HepG2 (cell line): ENCODE data around the gene SHBG. TPM values are rescaled to one million over a fixed set of nuclear protein-coding genes. Genes with fewer than 3 reads are reported as not detected.

ENCODE experiments used
- BRCA1 ChIP-seq: sonication (generic); formaldehyde crosslinking; IDR thresholded peaks from 2 replicates; pipeline ENCODE4 v1.4.0; 2020; ENCODE audit warnings: missing genetic modification reagents
- ESRRA ChIP-seq: sonication (generic); formaldehyde crosslinking; IDR thresholded peaks from 2 replicates; pipeline ENCODE4 v1.5.1; 2020; ENCODE audit warnings: mild to moderate bottlenecking, low read depth, missing genetic modification reagents
- GABPB1 ChIP-seq: IDR thresholded peaks from 2 replicates; pipeline ENCODE4 v1.6.1; 2016; ENCODE audit warnings: mild to moderate bottlenecking, missing genetic modification reagents, moderate library complexity, missing compliant biosample characterization
- HNF1B ChIP-seq: sonication (generic); formaldehyde crosslinking; IDR thresholded peaks from 2 replicates; pipeline ENCODE4 v1.5.1; 2020; ENCODE audit warnings: mild to moderate bottlenecking, moderate library complexity, missing genetic modification reagents
- HNF4A ChIP-seq: sonication (generic); formaldehyde crosslinking; IDR thresholded peaks from 2 replicates; pipeline ENCODE4 v1.4.0; 2020; ENCODE audit warnings: missing genetic modification reagents
- JUN ChIP-seq: sonication (generic); formaldehyde crosslinking; IDR thresholded peaks from 2 replicates; pipeline ENCODE4 v1.4.0; 2020; ENCODE audit warnings: mild to moderate bottlenecking, missing genetic modification reagents
- RBFOX2 ChIP-seq: fragments of 200-400 bp; formaldehyde crosslinking; IDR thresholded peaks from 2 replicates; pipeline ENCODE4 v1.6.1; 2017; ENCODE audit warnings: low read depth, mild to moderate bottlenecking, low read length
- SP1 ChIP-seq, 2 experiments: fragments of 450-650 bp in 1 of 2; sonication (generic) in 1 of 2; formaldehyde crosslinking in 1 of 2; IDR thresholded peaks; 2 replicates each; pipeline versions ENCODE4 v1.4.0 to v1.6.1; 2016 to 2020; ENCODE audit warnings: missing genetic modification reagents in 1 of 2
- TBX2 ChIP-seq: sonication (generic); formaldehyde crosslinking; IDR thresholded peaks from 2 replicates; pipeline ENCODE4 v1.5.0; 2020; ENCODE audit warnings: missing genetic modification reagents, mild to moderate bottlenecking, borderline replicate concordance
- TFE3 ChIP-seq: IDR thresholded peaks from 2 replicates; pipeline ENCODE4 v1.6.1; 2016
- TMF1 ChIP-seq: sonication (generic); formaldehyde crosslinking; IDR thresholded peaks from 2 replicates; pipeline ENCODE4 v1.8.1; 2022; ENCODE audit warnings: low read depth, missing genetic modification reagents
- ZBTB42 ChIP-seq: sonication (generic); formaldehyde crosslinking; IDR thresholded peaks from 2 replicates; pipeline ENCODE4 v1.5.0; 2020; ENCODE audit warnings: mild to moderate bottlenecking, missing genetic modification reagents
- ZNF30 ChIP-seq: sonication (generic); formaldehyde crosslinking; IDR thresholded peaks from 2 replicates; pipeline ENCODE4 v1.5.0; 2020; ENCODE audit warnings: mild to moderate bottlenecking, missing genetic modification reagents
- ZNF761 ChIP-seq: sonication (generic); formaldehyde crosslinking; conservative IDR thresholded peaks from 2 replicates; pipeline ENCODE4 v1.4.0; 2020; ENCODE audit warnings: mild to moderate bottlenecking, missing genetic modification reagents
- polyA plus RNA-seq, 8 experiments: library from polyadenylated mRNA; depleted of rRNA in 3 of 8; stranded (reverse) in 7 of 8; unstranded in 1 of 8; fragments of >200 nt; fragmentation: Illumina TruSeq in 4 of 8; extraction: Trizol in 4 of 8; gene quantifications; 2 replicates each; pipeline versions ENCODE4 v1.2.1 to v1.2.3, GENCODE V29; 2011 to 2016; ENCODE audit warnings: low read depth in 4 of 8, missing spikeins in 1 of 8, mixed read lengths in 1 of 8; ENCODE audit not compliant: insufficient read depth in 1 of 8
- total RNA-seq, 5 experiments: library from RNA; depleted of rRNA; stranded (reverse); fragments of >200 nt; fragmentation: Illumina TruSeq; extraction: Trizol; gene quantifications; 2 replicates each; pipeline ENCODE4 v1.2.3, GENCODE V29; 2016; ENCODE audit warnings: low read depth in 1 of 5
- TF ChIP-seq, protein P1 (sequence below): sonication (generic); formaldehyde crosslinking; IDR thresholded peaks from 2 replicates; pipeline ENCODE4 v1.8.0; 2022; ENCODE audit warnings: missing genetic modification reagents, mild to moderate bottlenecking, inconsistent platforms, borderline replicate concordance
- TF ChIP-seq, protein P2 (sequence below): sonication (generic); formaldehyde crosslinking; IDR thresholded peaks from 2 replicates; pipeline ENCODE4 v1.5.0; 2020; ENCODE audit warnings: mild to moderate bottlenecking, missing genetic modification reagents, borderline replicate concordance

The SHBG gene
- total and polyA plus RNA-seq, 2 of the 13 experiments (the other 11 are each of a cell fraction or from before 2014, with no cell fraction given): 4.0 to 6.1 TPM

- no peak for TF ChIP-seq JUN (CRISPR knock-in tag)
- TF ChIP-seq, protein P1, sequence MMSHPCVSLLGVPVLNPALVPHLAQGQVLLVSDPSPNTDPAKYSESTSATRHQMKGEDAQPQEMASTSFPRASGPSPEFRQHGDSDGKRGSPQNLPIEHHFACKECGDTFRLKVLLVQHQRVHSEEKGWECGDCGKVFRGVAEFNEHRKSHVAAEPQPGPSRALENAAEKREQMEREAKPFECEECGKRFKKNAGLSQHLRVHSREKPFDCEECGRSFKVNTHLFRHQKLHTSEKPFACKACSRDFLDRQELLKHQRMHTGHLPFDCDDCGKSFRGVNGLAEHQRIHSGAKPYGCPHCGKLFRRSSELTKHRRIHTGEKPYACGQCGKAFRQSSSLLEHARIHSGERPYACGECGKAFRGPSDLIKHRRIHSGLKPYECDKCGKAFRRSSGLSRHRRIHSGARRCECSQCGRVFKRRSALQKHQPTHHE (CRISPR knock-in tag): no peak
- 0 out of 2 replicates have a peak, but pooled peaks have one; percentile 44 for TF ChIP-seq ZBTB42
- TF ChIP-seq BRCA1 (CRISPR knock-in tag): peak; percentile 69; the same call in 1 of the 2 replicates
- TF ChIP-seq HNF4A (CRISPR knock-in tag): peak; percentile 71
- TF ChIP-seq SP1 (IDR thresholded peaks at IDR 0.05): no peak
- peak; percentile 75; the same call in 1 of the 2 replicates for TF ChIP-seq SP1 (CRISPR knock-in tag; IDR thresholded peaks at IDR 0.05)
- TF ChIP-seq TMF1 (CRISPR knock-in tag): no peak; the same call in 1 of the 2 replicates
- TF ChIP-seq TFE3 (CRISPR knock-in tag): peak; percentile 99
- peak; percentile 87 for TF ChIP-seq HNF1B (CRISPR knock-in tag)
- peak; percentile 82 for TF ChIP-seq RBFOX2
- TF ChIP-seq ZNF761 (CRISPR knock-in tag): no peak
- peak; percentile 66 for TF ChIP-seq GABPB1
- TF ChIP-seq, protein P2, sequence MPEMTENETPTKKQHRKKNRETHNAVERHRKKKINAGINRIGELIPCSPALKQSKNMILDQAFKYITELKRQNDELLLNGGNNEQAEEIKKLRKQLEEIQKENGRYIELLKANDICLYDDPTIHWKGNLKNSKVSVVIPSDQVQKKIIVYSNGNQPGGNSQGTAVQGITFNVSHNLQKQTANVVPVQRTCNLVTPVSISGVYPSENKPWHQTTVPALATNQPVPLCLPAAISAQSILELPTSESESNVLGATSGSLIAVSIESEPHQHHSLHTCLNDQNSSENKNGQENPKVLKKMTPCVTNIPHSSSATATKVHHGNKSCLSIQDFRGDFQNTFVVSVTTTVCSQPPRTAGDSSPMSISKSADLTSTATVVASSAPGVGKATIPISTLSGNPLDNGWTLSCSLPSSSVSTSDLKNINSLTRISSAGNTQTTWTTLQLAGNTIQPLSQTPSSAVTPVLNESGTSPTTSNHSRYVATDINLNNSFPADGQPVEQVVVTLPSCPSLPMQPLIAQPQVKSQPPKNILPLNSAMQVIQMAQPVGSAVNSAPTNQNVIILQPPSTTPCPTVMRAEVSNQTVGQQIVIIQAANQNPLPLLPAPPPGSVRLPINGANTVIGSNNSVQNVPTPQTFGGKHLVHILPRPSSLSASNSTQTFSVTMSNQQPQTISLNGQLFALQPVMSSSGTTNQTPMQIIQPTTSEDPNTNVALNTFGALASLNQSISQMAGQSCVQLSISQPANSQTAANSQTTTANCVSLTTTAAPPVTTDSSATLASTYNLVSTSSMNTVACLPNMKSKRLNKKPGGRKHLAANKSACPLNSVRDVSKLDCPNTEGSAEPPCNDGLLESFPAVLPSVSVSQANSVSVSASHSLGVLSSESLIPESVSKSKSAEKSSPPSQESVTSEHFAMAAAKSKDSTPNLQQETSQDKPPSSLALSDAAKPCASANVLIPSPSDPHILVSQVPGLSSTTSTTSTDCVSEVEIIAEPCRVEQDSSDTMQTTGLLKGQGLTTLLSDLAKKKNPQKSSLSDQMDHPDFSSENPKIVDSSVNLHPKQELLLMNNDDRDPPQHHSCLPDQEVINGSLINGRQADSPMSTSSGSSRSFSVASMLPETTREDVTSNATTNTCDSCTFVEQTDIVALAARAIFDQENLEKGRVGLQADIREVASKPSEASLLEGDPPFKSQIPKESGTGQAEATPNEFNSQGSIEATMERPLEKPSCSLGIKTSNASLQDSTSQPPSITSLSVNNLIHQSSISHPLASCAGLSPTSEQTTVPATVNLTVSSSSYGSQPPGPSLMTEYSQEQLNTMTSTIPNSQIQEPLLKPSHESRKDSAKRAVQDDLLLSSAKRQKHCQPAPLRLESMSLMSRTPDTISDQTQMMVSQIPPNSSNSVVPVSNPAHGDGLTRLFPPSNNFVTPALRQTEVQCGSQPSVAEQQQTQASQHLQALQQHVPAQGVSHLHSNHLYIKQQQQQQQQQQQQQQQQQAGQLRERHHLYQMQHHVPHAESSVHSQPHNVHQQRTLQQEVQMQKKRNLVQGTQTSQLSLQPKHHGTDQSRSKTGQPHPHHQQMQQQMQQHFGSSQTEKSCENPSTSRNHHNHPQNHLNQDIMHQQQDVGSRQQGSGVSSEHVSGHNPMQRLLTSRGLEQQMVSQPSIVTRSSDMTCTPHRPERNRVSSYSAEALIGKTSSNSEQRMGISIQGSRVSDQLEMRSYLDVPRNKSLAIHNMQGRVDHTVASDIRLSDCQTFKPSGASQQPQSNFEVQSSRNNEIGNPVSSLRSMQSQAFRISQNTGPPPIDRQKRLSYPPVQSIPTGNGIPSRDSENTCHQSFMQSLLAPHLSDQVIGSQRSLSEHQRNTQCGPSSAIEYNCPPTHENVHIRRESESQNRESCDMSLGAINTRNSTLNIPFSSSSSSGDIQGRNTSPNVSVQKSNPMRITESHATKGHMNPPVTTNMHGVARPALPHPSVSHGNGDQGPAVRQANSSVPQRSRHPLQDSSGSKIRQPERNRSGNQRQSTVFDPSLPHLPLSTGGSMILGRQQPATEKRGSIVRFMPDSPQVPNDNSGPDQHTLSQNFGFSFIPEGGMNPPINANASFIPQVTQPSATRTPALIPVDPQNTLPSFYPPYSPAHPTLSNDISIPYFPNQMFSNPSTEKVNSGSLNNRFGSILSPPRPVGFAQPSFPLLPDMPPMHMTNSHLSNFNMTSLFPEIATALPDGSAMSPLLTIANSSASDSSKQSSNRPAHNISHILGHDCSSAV (CRISPR knock-in tag): no peak
- no peak; the same call in 1 of the 2 replicates for TF ChIP-seq TBX2 (CRISPR knock-in tag)
- TF ChIP-seq ZNF30 (CRISPR knock-in tag): no peak
- peak; percentile 70 for TF ChIP-seq ESRRA (CRISPR knock-in tag)
Observed at GRCh38 chr17:7627250-7628121, 2.4 kb upstream of the SHBG start, which contains the start of gene SAT2 (continued).
